Upper lobe of right lung (tissue), 1 donor: ENCODE measurements around the gene GNAI3. TPM values are rescaled to one million over a fixed set of nuclear protein-coding genes. Genes with fewer than 3 reads are reported as not detected.

Experiments
- ATAC-seq: fragments of 200-7000 bp; cut with Tn5 transposase; one replicate; pipeline ENCODE4 v1.9.1; 2020; ENCODE audit warnings: mild to moderate bottlenecking, moderate library complexity
- DNase-seq: peaks from one replicate; pipeline ENCODE4 v3.0.0-alpha.2; 2020
- H3K27ac ChIP-seq: fragments of 200-600 bp; one replicate; pipeline ENCODE4 v1.8.0; 2022
- H3K27me3 ChIP-seq: fragments of 200-600 bp; one replicate; pipeline ENCODE4 v1.8.0; 2022; ENCODE audit warnings: mild to moderate bottlenecking
- H3K36me3 ChIP-seq: fragments of 200-600 bp; one replicate; pipeline ENCODE4 v1.8.0; 2022
- H3K4me1 ChIP-seq: fragments of 200-600 bp; one replicate; pipeline ENCODE4 v1.8.0; 2022
- H3K4me3 ChIP-seq: fragments of 200-600 bp; one replicate; pipeline ENCODE4 v1.8.0; 2022; ENCODE audit warnings: mild to moderate bottlenecking
- H3K9me3 ChIP-seq: fragments of 200-600 bp; one replicate; pipeline ENCODE4 v1.8.0; 2022
- CTCF ChIP-seq: fragments of 200-600 bp; IDR thresholded peaks from one replicate; pipeline ENCODE4 v1.8.0; 2022; ENCODE audit warnings: antibody characterized with exemption
- intact Hi-C: fragments of 100-400 bp; cut with DNase I; formaldehyde crosslinking; loops from one replicate; pipeline ENCODE4 v1.11.0; 2022
- total RNA-seq: library from RNA; stranded (reverse); fragmentation: NEBNext Ultra II Directional; extraction: Animal tissue kit (Norgen Biotek cat#: 25700); gene quantifications from one replicate; pipeline ENCODE4 v1.2.1, GENCODE V29; 2021
- donor health status: DM: no; HTN: yes; CAD: no; lungs with severe emphysema.

GNAI3 gene
- total RNA-seq, 1 donor from 2014 or later: 6.9 TPM

DNA sequence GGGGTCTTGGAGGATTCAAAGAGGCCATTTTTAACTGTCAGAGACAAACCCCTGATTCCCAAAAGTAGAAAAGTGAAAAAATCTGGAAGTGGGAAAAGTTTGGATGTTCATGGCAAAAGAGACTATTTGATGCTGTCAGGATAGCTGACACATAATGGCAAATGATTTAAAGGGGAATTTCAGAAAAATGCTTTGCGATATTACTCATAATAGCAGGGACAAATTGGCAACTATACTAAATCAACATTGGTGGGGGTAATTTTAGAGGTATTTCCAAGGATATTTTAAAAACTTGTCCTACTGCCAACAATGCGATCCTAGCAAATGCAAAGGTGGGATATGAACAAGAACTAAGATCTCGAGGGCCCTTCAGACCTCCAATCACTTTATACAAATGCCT is 102.2 kb downstream of the GNAI3 start:
- H3K27me3 ChIP-seq: no peaks in the 10 kb centered on the region
- H3K36me3 ChIP-seq: no peaks in the 10 kb centered on the region
- intact Hi-C loops: no loop called here
- no peak overlapping the region for H3K27ac ChIP-seq
- ATAC-seq: no peak
- TF ChIP-seq CTCF: no peak
- no peaks in the 10 kb centered on the region for H3K9me3 ChIP-seq
- no peak overlapping the region for H3K4me3 ChIP-seq
- no peak for DNase-seq
- peaks cover 8% of the 10 kb centered on the region for H3K4me1 ChIP-seq

DNA sequence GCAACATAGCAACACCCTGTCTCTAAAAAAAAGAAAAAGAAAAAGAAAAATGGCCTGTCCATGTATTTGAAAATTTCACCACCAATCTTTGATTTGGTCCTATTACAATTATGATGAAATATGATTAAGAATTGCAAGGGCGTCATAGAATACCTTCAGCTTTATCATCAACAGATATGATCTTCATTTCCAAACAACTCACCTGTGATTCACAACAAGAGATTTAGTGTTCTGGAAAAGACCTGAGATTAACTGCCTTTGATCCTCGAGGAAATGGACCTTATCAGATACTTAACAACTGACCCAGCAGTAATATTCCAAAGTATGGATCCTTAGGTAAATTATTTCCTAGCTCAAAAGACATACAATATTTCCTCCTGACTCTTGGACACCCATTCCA is 104.0 kb downstream of the GNAI3 start:
- ATAC-seq (no peak), DNase-seq (no peak)
- Histone ChIP-seq H3K4me3 (no peak overlapping the region), H3K9me3 (no peaks in the 10 kb centered on the region), H3K27ac (no peak overlapping the region), H3K36me3 (no peaks in the 10 kb centered on the region), H3K27me3 (no peaks in the 10 kb centered on the region), H3K4me1 (peaks cover 11% of the 10 kb centered on the region)
- TF ChIP-seq CTCF: no peak
- intact Hi-C loops: no loop called here

DNA sequence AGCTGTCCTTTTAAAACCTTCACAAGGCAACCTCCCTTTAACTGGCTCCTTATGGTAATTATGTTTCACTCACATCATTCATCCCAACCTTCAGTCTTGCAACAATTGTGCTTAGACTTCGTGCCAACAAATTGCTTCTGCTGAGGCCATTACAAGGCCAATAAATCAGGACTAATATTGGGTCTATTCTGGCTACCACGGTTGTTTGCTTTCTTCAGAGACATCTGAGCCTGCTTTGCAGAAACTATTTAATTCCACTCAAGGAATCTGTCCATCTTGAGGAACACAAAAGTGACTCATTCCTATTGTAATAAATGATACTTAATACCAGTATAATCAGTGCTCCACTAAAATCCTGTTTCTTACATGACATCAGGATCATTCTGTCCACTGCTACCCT is 104.9 kb downstream of the GNAI3 start:
- H3K27ac ChIP-seq: no peak overlapping the region

GRCh38 chr1:109654519-109654918 is 106.1 kb downstream of the GNAI3 start:
- peaks cover 11% of the 10 kb centered on the region for H3K4me1 ChIP-seq
- DNase-seq (no peak), ATAC-seq (no peak)
- H3K4me3 ChIP-seq: no peak overlapping the region
- H3K27ac ChIP-seq: no peak overlapping the region
- H3K27me3 ChIP-seq: no peaks in the 10 kb centered on the region
- no peak for TF ChIP-seq CTCF
- no peaks in the 10 kb centered on the region for H3K9me3 ChIP-seq
- intact Hi-C loops: no loop called here
- H3K36me3 ChIP-seq: peaks cover 3% of the 10 kb centered on the region

More for the DNA sequence above, 104.9 kb downstream of the GNAI3 start:
- intact Hi-C loops: no loop called here
- Histone ChIP-seq H3K4me3 (no peak overlapping the region), H3K4me1 (peaks cover 11% of the 10 kb centered on the region), H3K9me3 (no peaks in the 10 kb centered on the region), H3K27me3 (no peaks in the 10 kb centered on the region), H3K36me3 (no peaks in the 10 kb centered on the region)
- no peak for ATAC-seq
- TF ChIP-seq CTCF: no peak
- no peak for DNase-seq

DNA sequence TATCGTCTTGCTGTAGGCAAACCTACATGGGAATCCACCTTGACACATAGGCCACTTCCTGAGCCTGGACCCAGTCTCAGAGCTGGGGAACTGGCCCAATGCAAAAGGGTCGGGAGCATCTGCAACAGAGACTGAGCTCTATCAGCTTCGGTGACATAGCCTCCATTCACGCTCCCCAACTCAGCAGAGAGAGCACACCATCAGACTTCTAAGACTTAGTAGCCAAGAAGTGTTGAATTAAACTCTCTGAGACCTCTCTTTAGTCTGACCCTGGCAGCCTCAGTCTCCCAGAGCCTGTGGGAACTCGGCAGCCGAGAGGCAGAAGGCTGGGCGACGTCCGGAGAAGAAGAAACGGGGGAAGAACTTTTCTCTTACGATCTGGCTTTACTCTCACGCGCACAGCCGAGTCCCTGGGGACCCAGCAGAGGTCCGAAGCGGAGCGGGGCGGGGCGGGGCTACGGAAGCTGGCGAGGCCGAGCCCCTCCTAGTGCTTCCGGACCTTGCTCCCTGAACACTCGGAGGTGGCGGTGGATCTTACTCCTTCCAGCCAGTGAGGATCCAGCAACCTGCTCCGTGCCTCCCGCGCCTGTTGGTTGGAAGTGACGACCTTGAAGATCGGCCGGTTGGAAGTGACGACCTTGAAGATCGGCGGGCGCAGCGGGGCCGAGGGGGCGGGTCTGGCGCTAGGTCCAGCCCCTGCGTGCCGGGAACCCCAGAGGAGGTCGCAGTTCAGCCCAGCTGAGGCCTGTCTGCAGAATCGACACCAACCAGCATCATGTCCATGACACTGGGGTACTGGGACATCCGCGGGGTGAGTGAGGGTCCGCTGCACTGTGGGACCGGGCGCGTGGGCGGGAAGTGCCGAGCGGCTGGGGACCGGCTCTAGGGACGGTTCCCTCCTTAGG is 107.5 kb downstream of the GNAI3 start, which contains the start of gene GSTM4:
Gene GSTM4 (plus strand): TSS at position 485 of the 905 bp plus-strand sequence. CDS start 291 bp downstream, at position 776.
- peak; percentile 93 for DNase-seq
- peak within 1 kb of the TSS; percentile 74 for H3K4me3 ChIP-seq
- no peaks in the 10 kb centered on the region for H3K27me3 ChIP-seq
- H3K27ac ChIP-seq: peak within 1 kb of the TSS; percentile 83
- intact Hi-C loops: no loop called here
- TF ChIP-seq CTCF: no peak
- H3K9me3 ChIP-seq: no peaks in the 10 kb centered on the region
- H3K4me1 ChIP-seq: peaks cover 11% of the 10 kb centered on the region
- peak; percentile 97 for ATAC-seq
- peaks cover 7% of the 10 kb centered on the region for H3K36me3 ChIP-seq
